ENCODE results near the gene MEMO1.
"Not testable (repeated sequence)": the region's sequence is repeated elsewhere in the genome, so short reads cannot be mapped to it uniquely, and the experiment has no call there.

MEMO1 gene

DNA sequence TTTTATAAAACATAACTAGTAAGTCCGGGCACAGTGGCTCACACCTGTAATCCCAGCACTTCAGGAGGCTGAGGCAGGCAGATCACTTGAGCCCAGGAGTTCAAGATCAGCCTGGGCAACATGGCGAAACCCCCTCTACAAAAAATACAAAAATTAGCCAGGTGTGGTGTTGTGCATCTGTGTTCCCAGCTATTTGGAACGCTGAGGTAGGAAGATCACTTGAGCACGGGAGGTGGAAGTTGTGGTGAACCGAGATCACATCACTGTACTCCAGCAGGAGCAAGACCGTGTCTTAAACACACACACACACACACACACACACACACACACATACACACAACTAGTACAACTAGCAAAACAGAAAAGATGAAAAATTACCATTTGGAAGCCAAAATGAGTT is 103.3 kb downstream of the MEMO1 start:
- DNase-seq (ENCODE audit: low spot score): not testable (repeated sequence)

GRCh38 chr2:31903109-31903780 is 107.6 kb downstream of the MEMO1 start:
- no peak for DNase-seq (ENCODE audit: low spot score)

GRCh38 chr2:31901900-31902299 is 108.9 kb downstream of the MEMO1 start:
- no peak for DNase-seq (ENCODE audit: low spot score)

DNA sequence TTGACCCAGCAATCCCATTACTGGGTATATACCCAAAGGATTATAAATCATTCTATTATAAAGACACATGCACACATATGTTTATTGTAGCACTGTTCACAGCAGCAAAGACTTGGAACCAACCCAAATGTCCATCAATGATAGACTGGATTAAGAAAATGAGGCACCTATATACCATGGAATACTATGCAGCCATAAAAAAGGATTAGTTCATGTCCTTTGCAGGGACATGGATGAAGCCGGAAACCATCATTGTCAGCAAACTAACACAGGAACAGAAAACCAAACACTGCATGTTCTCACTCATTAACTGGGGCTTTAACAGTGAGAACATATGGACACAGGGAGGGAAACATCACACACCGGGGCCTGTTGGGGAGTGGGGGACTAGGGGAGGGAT is 110.7 kb downstream of the MEMO1 start:
- not testable (repeated sequence) for DNase-seq (ENCODE audit: low spot score)

GRCh38 chr2:31898346-31898745 is 112.5 kb downstream of the MEMO1 start:
- DNase-seq (ENCODE audit: low spot score): not testable (repeated sequence)

GRCh38 chr2:31897340-31897739 is 113.5 kb downstream of the MEMO1 start:
- DNase-seq (ENCODE audit: low spot score): not testable (repeated sequence)

GRCh38 chr2:31896293-31896692 is 114.5 kb downstream of the MEMO1 start:
- DNase-seq (ENCODE audit: low spot score): no peak

DNA sequence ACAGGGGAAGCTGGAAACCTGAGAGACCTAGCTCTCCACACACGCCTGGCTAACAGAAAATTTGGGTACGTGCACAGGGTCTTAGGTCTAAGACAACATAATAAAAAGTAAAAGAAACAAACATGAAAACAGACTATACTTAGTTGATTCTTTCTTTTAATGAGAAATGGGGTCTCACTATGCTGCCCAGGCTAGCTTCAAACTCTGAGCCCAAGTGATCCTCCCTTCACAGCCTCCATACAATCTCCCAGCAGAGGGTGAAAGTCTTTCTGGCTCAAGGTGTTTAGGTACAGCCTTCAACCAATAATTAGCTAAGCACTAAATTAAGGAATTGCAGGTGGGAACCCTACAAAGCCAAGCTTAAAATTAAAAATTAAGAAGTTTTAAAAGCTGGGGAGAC is 116.2 kb downstream of the MEMO1 start:
- DNase-seq (ENCODE audit: low spot score): no peak

DNA sequence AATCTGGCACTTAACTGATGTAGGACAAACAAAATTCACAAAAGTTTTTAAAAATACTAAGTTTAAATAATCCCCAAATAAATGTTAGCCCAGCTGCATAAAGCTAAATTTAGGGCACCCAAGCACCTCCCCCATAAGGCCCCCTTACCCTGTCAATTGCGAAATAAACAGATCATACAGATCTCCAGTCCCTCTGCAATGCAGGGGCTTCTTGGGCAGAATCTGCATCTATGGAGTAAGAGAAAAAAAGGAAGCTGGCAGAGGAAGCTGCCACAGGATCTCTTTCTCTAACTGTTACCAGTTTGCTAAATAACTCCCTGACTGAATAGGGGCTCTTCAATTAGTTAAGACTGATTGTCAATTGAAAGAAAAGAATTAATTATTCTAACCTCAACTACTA is 117.7 kb downstream of the MEMO1 start:
- no peak for DNase-seq (ENCODE audit: low spot score)

DNA sequence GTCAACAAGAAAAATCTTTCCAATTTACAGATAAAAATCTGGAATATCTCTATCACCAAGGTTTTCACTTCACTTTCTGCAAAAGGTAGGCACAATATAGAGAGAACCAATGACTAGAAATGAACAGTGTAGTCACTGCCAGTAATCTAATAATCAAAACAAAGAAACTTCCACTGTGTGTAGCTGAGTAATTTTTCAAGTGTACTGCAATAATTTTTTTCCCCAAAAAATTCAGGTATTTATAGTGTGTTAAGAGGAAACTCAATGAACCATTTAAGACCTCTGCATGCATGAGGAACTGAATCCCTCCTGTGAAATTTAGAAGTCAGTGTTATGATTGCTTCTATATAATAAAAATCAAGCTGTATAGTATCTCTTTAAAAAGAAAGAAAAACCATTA is 121.8 kb downstream of the MEMO1 start:
- no peak for DNase-seq (ENCODE audit: low spot score)

- no peak for DNase-seq (ENCODE audit: low spot score)
Measured at GRCh38 chr2:31888550-31888949, 122.3 kb downstream of the MEMO1 start.

GRCh38 chr2:31886700-31887099 is 124.1 kb downstream of the MEMO1 start:
- DNase-seq (ENCODE audit: low spot score): no peak

DNA sequence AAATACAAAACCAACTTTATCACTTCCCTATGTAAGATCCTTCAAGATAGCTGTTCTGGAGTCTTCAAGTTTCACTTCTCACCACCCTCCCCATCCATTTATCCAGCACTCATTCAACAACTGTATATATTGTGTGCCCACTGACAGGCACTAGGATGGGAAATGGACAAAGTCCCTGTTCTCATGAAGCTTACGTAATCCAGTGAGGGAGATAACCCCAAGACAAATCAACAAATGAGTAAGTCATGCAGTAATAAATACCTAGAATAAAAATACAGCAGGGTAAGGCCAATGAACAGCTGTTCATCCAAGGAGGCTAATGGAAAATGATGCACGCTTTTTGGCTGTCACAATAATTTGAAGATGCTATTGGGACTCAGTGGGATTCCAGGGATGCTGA is 133.8 kb downstream of the MEMO1 start:
- DNase-seq (ENCODE audit: low spot score): no peak

DNA sequence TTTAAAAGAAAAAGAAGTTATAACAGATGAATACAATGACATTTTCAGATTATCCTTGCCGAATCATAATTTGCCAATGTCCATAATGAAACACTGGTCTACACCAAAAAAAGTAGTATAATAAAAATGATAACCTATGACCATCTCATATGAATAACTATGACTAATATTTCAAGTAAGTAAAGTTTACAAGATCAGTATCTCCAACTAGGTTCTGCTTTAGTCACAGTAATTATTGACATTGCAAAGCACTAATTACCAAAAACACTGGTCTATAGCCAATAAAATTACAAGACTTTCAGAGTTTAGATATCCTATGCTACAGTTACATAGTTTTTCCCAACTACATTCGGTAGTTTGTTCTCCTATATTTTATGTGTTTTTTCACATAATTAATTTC is 136.7 kb downstream of the MEMO1 start:
- DNase-seq (ENCODE audit: low spot score): no peak

GRCh38 chr2:31865215-31865614 is 145.6 kb downstream of the MEMO1 start:
- DNase-seq (ENCODE audit: low spot score): no peak

- DNase-seq (ENCODE audit: low spot score): no peak
Measured at GRCh38 chr2:31863867-31864266, 146.9 kb downstream of the MEMO1 start.

DNA sequence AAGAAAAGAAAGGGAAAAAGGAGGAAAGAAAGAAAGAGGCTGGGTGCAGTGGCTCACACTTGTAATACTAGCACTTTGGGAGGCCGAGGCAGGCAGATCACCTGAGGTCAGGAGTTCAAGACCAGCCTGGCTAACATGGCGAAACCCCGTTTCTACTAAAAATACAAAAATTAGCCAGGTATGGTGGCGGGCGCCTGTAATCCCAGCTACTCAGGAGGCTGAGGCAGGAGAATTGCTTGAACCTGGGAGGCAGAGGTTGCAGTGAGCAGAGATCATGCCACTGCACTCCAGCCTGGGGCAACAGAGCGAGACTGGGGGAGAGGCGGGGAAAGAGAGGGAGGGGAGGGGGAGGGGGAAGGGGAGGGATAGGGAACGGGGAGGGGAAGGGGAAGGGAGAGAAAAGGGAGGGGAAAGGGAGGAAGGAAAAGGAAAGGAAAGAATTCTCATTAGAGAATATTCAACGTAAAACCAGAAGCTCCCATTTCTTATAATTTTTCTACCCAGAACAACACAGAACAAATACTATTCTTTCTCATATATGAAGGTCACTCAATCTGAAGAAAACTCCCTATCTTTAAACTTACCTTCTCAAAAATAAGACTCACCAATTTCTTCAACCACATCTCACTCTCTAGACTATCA is 147.7 kb downstream of the MEMO1 start:
- not testable (repeated sequence) for DNase-seq (ENCODE audit: low spot score)

DNA sequence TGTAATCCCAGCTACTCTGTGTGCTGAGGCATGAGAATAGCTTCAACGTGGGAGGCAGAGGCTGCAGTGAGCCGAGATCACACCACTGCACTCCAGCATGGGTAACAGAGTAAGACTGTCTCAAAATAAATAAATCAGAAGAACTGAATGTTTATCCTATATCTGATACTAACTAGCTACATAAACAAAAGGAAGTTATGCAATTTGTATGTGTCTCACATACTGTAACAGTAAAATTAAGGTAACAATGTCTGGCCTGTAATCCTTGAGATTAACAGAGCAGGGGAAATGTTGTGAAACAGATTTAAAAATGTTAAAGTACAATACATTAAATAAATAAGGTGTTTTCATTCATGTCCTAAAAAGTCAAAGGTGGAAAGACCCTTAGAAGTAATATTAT is 150.8 kb downstream of the MEMO1 start:
- DNase-seq (ENCODE audit: low spot score): no peak

- DNase-seq (ENCODE audit: low spot score): no peak
Measured at GRCh38 chr2:31853521-31853920, 157.3 kb downstream of the MEMO1 start.

DNA sequence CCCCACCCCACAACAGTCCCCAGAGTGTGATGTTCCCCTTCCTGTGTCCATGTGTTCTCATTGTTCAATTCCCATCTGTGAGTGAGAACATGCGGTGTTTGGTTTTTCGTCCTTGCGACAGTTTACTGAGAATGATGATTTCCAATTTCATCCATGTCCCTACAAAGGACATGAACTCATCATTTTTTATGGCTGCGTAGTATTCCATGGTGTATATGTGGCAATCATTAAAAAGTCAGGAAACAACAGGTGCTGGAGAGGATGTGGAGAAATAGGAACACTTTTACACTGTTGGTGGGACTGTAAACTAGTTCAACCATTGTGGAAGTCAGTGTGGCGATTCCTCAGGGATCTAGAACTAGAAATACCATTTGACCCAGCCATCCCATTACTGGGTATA is 168.7 kb downstream of the MEMO1 start:
- DNase-seq (ENCODE audit: low spot score): not testable (repeated sequence)

GRCh38 chr2:31835450-31835849 is 175.4 kb downstream of the MEMO1 start:
- no peak for DNase-seq (ENCODE audit: low spot score)

DNA sequence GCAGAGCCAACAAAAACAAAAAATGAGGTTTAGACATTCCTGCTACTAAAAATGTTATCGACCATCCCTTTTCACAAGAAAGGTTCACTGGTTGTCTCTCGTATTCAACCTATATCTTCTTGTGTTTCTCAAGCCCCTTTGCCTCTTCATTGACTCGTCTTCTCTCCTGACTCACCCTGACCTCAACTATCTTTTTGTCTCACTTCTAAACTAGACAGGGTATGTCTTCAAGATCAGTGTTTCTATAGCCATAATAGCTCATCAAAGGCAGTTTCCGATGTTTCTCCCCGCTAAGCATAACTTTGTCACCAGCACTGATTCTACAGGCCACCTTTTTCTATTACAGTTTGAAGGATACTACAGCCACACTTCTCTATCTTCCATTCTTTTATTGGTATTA is 178.4 kb downstream of the MEMO1 start:
- no peak for DNase-seq (ENCODE audit: low spot score)

GRCh38 chr2:31831585-31831984 is 179.2 kb downstream of the MEMO1 start:
- no peak for DNase-seq (ENCODE audit: low spot score)

- peak; percentile 10 for DNase-seq (ENCODE audit: low spot score)
Measured at GRCh38 chr2:31828891-31829290, 181.9 kb downstream of the MEMO1 start.

Data from hematopoietic multipotent progenitor cell treated with erythropoietin and hydrocortisone succinate and interleukin-3 and kit ligand, for 15 days (in vitro differentiated cells).